ENCODE data around the gene HORMAD2. TPM values are rescaled to one million over a fixed set of nuclear protein-coding genes. Genes with fewer than 3 reads are reported as not detected.
"Not testable (repeated sequence)": the region's sequence is repeated elsewhere in the genome, so short reads cannot be mapped to it uniquely, and the experiment has no call there.

The HORMAD2 gene
- total and polyA plus RNA-seq, 2 experiments from 2014 or later, result not detected

GRCh38 chr22:30198152-30198825 lies 118.0 kb downstream of the HORMAD2 start:
- no peak overlapping the region for H3K4me3 ChIP-seq
- peaks cover 37% of the 10 kb centered on the region for H3K4me1 ChIP-seq (ENCODE audit: insufficient read depth)
- no peaks in the 10 kb centered on the region for H3K36me3 ChIP-seq (ENCODE audit: low read depth)
- H3K27ac ChIP-seq, result peak overlapping the region; percentile 99; the same call in 1 of the 2 replicates
- no peaks in the 10 kb centered on the region for H3K27me3 ChIP-seq (replicated peaks; ENCODE audit: insufficient read depth)
- TF ChIP-seq EZH2 (IDR thresholded peaks at IDR 0.05; ENCODE audit: insufficient read depth, poor library complexity, severe bottlenecking), result no peak
- no peak for TF ChIP-seq EZH2phosphoT487 (IDR thresholded peaks at IDR 0.05; ENCODE audit: insufficient read depth, low read depth)
- DNase-seq, result peak; percentile 20
- H3F3A ChIP-seq (ENCODE audit: insufficient read depth), result peaks cover 39% of the 10 kb centered on the region
- no peaks in the 10 kb centered on the region for H3K79me2 ChIP-seq (ENCODE audit: insufficient read depth)
- no peak overlapping the region for H3K9ac ChIP-seq
- no peak overlapping the region for H2AFZ ChIP-seq
- no peaks in the 10 kb centered on the region for H3K9me2 ChIP-seq (ENCODE audit: insufficient read depth)
- no peak overlapping the region for H3K4me2 ChIP-seq (ENCODE audit: unreplicated experiment)
- no peaks in the 10 kb centered on the region for H4K20me1 ChIP-seq (ENCODE audit: insufficient read depth)
- no peaks in the 10 kb centered on the region for H3K9me3 ChIP-seq (ENCODE audit: low read depth)
- WGBS, 2 experiments (ENCODE audit: low coverage in 1 of 2, low lambda C conversion rate in 2 of 2, missing lambda C conversion rate in 2 of 2), result 97 to 98% methylated on average over 5 of the region's 5 CpGs
- in situ Hi-C loops (cut with MboI), result no loop called here

GRCh38 chr22:30198921-30199320 lies 118.7 kb downstream of the HORMAD2 start:
- H3K27ac ChIP-seq, result no peak overlapping the region
- H3K4me2 ChIP-seq (ENCODE audit: unreplicated experiment), result no peak overlapping the region
- H3F3A ChIP-seq (ENCODE audit: insufficient read depth), result peaks cover 39% of the 10 kb centered on the region
- in situ Hi-C loops (cut with MboI), result no loop called here
- no peaks in the 10 kb centered on the region for H3K9me2 ChIP-seq (ENCODE audit: insufficient read depth)
- no peak overlapping the region for H3K9ac ChIP-seq
- WGBS, 2 experiments (ENCODE audit: low coverage in 1 of 2, low lambda C conversion rate in 2 of 2, missing lambda C conversion rate in 2 of 2), result 98 to 99% methylated on average over 4 of the region's 4 CpGs
- TF ChIP-seq EZH2 (IDR thresholded peaks at IDR 0.05; ENCODE audit: insufficient read depth, poor library complexity, severe bottlenecking), result no peak
- no peak for TF ChIP-seq EZH2phosphoT487 (IDR thresholded peaks at IDR 0.05; ENCODE audit: insufficient read depth, low read depth)
- H3K36me3 ChIP-seq (ENCODE audit: low read depth), result no peaks in the 10 kb centered on the region
- peaks cover 37% of the 10 kb centered on the region for H3K4me1 ChIP-seq (ENCODE audit: insufficient read depth)
- H4K20me1 ChIP-seq (ENCODE audit: insufficient read depth), result no peaks in the 10 kb centered on the region
- DNase-seq, result no peak
- H3K4me3 ChIP-seq, result no peak overlapping the region
- no peaks in the 10 kb centered on the region for H3K27me3 ChIP-seq (replicated peaks; ENCODE audit: insufficient read depth)
- no peaks in the 10 kb centered on the region for H3K9me3 ChIP-seq (ENCODE audit: low read depth)
- H3K79me2 ChIP-seq (ENCODE audit: insufficient read depth), result no peaks in the 10 kb centered on the region
- H2AFZ ChIP-seq, result no peak overlapping the region

- H3K4me2 ChIP-seq (ENCODE audit: unreplicated experiment); H3K9me3 ChIP-seq (ENCODE audit: low read depth); H3K27me3 ChIP-seq (replicated peaks; ENCODE audit: insufficient read depth); H3K36me3 ChIP-seq (ENCODE audit: low read depth); H4K20me1 ChIP-seq (ENCODE audit: insufficient read depth); H3K9ac ChIP-seq; H3K79me2 ChIP-seq (ENCODE audit: insufficient read depth); H2AFZ ChIP-seq; in situ Hi-C loops (cut with MboI); H3K9me2 ChIP-seq (ENCODE audit: insufficient read depth); H3K27ac ChIP-seq; DNase-seq; H3K4me3 ChIP-seq: not testable (repeated sequence)
- WGBS, 2 experiments (ENCODE audit: low coverage in 1 of 2, low lambda C conversion rate in 2 of 2, missing lambda C conversion rate in 2 of 2), result 96 to 97% methylated on average over 10 of the region's 10 CpGs
- H3K4me1 ChIP-seq (ENCODE audit: insufficient read depth), result peaks cover 39% of the 10 kb centered on the region
- H3F3A ChIP-seq (ENCODE audit: insufficient read depth), result peaks cover 25% of the 10 kb centered on the region
Measured at GRCh38 chr22:30200905-30201304, 120.6 kb downstream of the HORMAD2 start.

- Histone ChIP-seq H2AFZ (no peak overlapping the region), H3K36me3 (ENCODE audit: low read depth) (no peaks in the 10 kb centered on the region), H3K27me3 (replicated peaks; ENCODE audit: insufficient read depth) (no peaks in the 10 kb centered on the region), H3K9me2 (ENCODE audit: insufficient read depth) (no peaks in the 10 kb centered on the region), H4K20me1 (ENCODE audit: insufficient read depth) (no peaks in the 10 kb centered on the region), H3F3A (ENCODE audit: insufficient read depth) (peaks cover 30% of the 10 kb centered on the region), H3K9ac (peak overlapping the region; percentile 58; the same call in 1 of the 2 replicates), H3K27ac (peak overlapping the region; percentile 64), H3K4me3 (no peak overlapping the region), H3K4me2 (ENCODE audit: unreplicated experiment) (no peak overlapping the region), H3K4me1 (ENCODE audit: insufficient read depth) (peaks cover 42% of the 10 kb centered on the region), H3K9me3 (ENCODE audit: low read depth) (no peaks in the 10 kb centered on the region), H3K79me2 (ENCODE audit: insufficient read depth) (no peaks in the 10 kb centered on the region)
- in situ Hi-C loops (cut with MboI), result no loop called here
- 75 to 78% methylated on average over 3 of the region's 3 CpGs for WGBS, 2 experiments (ENCODE audit: low coverage in 1 of 2, low lambda C conversion rate in 2 of 2, missing lambda C conversion rate in 2 of 2)
- TF ChIP-seq EZH2 (IDR thresholded peaks at IDR 0.05; ENCODE audit: insufficient read depth, poor library complexity, severe bottlenecking) (no peak), EZH2phosphoT487 (IDR thresholded peaks at IDR 0.05; ENCODE audit: insufficient read depth, low read depth) (no peak)
- DNase-seq, result peak; percentile 56
Measured at GRCh38 chr22:30201945-30202344, 121.7 kb downstream of the HORMAD2 start.
